Pancreas (tissue), 10 donors: ENCODE data around the gene ADCY5. TPM values are rescaled to one million over a fixed set of nuclear protein-coding genes. Genes with fewer than 3 reads are reported as not detected.

Source experiments
- ATAC-seq, 4 donors: fragments of 200-7000 bp; cut with Tn5 transposase; one replicate each; pipeline versions ENCODE4 v1.8.0 to v1.9.1; 2020; ENCODE audit warnings: mild to moderate bottlenecking in 4 of 4, moderate library complexity in 4 of 4
- DNase-seq, 6 donors: peaks; one replicate each; pipeline ENCODE4 v3.0.0-alpha.2; 2020
- FAIRE-seq: peaks from 2 replicates; lab custom pipeline; 2012; peaks lifted over from hg19 to GRCh38; lab: Jason Lieb, UNC
- H3K27ac ChIP-seq, 4 donors: fragments of 200-600 bp; sonication (generic); 1 replicate in 3 of 4; 2 replicates in 1 of 4; pipeline versions ENCODE4 v1.5.0 to v1.8.0; 2020
- H3K27me3 ChIP-seq, 4 donors: fragments of 200-600 bp; one replicate each; pipeline ENCODE4 v1.8.0; 2021
- H3K36me3 ChIP-seq, 3 donors: fragments of 200-600 bp; sonication (generic) in 1 of 3; one replicate each; pipeline versions ENCODE4 v1.5.0 to v1.8.0; 2020 to 2021
- H3K4me1 ChIP-seq, 3 donors: fragments of 200-600 bp; one replicate each; pipeline ENCODE4 v1.8.0; 2021
- H3K4me3 ChIP-seq, 4 donors: fragments of 200-600 bp; sonication (generic) in 2 of 4; one replicate each; pipeline versions ENCODE4 v1.5.0 to v1.8.0; 2020 to 2021
- H3K9me3 ChIP-seq, 4 donors: fragments of 200-600 bp; one replicate each; pipeline ENCODE4 v1.8.0; 2021
- CTCF ChIP-seq, 4 donors: fragments of 200-600 bp; sonication (generic) in 3 of 4; IDR thresholded peaks; one replicate each; pipeline versions ENCODE4 v1.5.0 to v1.8.0; 2021; ENCODE audit warnings: antibody characterized with exemption in 4 of 4
- WGBS, 2 donors: extraction: QIAGEN DNeasy Blood & Tissue Kit; methylation state at CpG; one replicate each; pipeline ENCODE4 v1.1.7; 2013; 5-methylcytosine and 5-hydroxymethylcytosine counted together
- intact Hi-C, 3 donors: fragments of 100-400 bp; cut with DNase I; formaldehyde crosslinking; loops; one replicate each; pipeline versions ENCODE4 v1.11.1 to v1.14.2; 2022
- polyA plus RNA-seq, 2 donors: library from polyadenylated mRNA; stranded (reverse); fragments of 200-250 nt; gene quantifications; one replicate each; pipeline ENCODE4 v1.2.3, GENCODE V29; 2013
- total RNA-seq, 6 donors: library from RNA; stranded (reverse); fragmentation: NEBNext Ultra II Directional in 4 of 6; extraction: Animal tissue kit (Norgen Biotek cat#: 25700) in 4 of 6; gene quantifications; one replicate each; pipeline versions ENCODE4 v1.2.1 to v1.2.4, GENCODE V29; 2021 to 2023
- donor health status: healthy with polysubstance abuse.
- donor health status: DM: no; HTN: no; CAD: no; lungs with moderate emphysema.
- donor health status: DM: no; HTN: no; CAD: no.
- donor health status: control.
- donor health status: control.
- donor health status: Bipolar disorder and iron deficiency.
- donor health status: DM: yes; HTN: yes; CAD: no.
- donor health status: DM: no; HTN: no; CAD: no.
- donor health status: DM: no; HTN: no; CAD: no.
- donor health status: DM: yes; HTN: yes; CAD: no.

ADCY5 gene
- total and polyA plus RNA-seq, 8 donors = 6.0 to 13.4 (median 9.6) TPM

GRCh38 chr3:123444023-123444422 is 4.9 kb downstream of the ADCY5 start:
- H3K9me3 ChIP-seq = no peaks in the 10 kb centered on the region
- no peaks in the 10 kb centered on the region for H3K36me3 ChIP-seq
- H3K4me1 ChIP-seq = no peaks in the 10 kb centered on the region
- TF ChIP-seq CTCF (IDR thresholded peaks at IDR 0.05) = no peak
- 65 to 69% methylated on average over 6 of the region's 6 CpGs for WGBS, 2 donors
- FAIRE-seq (no peak), ATAC-seq (no peak), DNase-seq (no peak)
- H3K4me3 ChIP-seq = no peak overlapping the region
- no peak overlapping the region for H3K27ac ChIP-seq
- intact Hi-C loops = no loop called here
- peaks cover 0 to 6% (median 0%) of the 10 kb centered on the region in 4 donors for H3K27me3 ChIP-seq

- no peaks in the 10 kb centered on the region for H3K9me3 ChIP-seq
- H3K36me3 ChIP-seq = no peaks in the 10 kb centered on the region
- H3K4me3 ChIP-seq = no peak overlapping the region
- no peak for TF ChIP-seq CTCF (IDR thresholded peaks at IDR 0.05)
- intact Hi-C loops = no loop called here
- H3K27ac ChIP-seq = no peak overlapping the region
- DNase-seq (no peak), ATAC-seq (no peak), FAIRE-seq (no peak)
- 72 to 82% methylated on average over 7 of the region's 7 CpGs for WGBS, 2 donors
- no peaks in the 10 kb centered on the region for H3K27me3 ChIP-seq
- no peaks in the 10 kb centered on the region for H3K4me1 ChIP-seq
These were observed 6.0 kb downstream of the ADCY5 start for GRCh38 chr3:123442908-123443307.

- no peaks in the 10 kb centered on the region for H3K27me3 ChIP-seq
- TF ChIP-seq CTCF (IDR thresholded peaks at IDR 0.05) = no peak
- H3K4me3 ChIP-seq = no peak overlapping the region
- no peaks in the 10 kb centered on the region for H3K36me3 ChIP-seq
- DNase-seq (no peak), ATAC-seq (no peak), FAIRE-seq (no peak)
- H3K4me1 ChIP-seq = no peaks in the 10 kb centered on the region
- H3K27ac ChIP-seq = no peak overlapping the region
- H3K9me3 ChIP-seq = no peaks in the 10 kb centered on the region
- intact Hi-C loops = no loop called here
- WGBS, 2 donors = 84 to 88% methylated on average over 9 of the region's 9 CpGs
These were observed 6.8 kb downstream of the ADCY5 start for GRCh38 chr3:123442125-123442524.

GRCh38 chr3:123439806-123440580 is 8.9 kb downstream of the ADCY5 start:
- peak in 1 of 4 donors; percentile 50 for ATAC-seq
- H3K9me3 ChIP-seq = no peaks in the 10 kb centered on the region
- no peak for DNase-seq
- H3K36me3 ChIP-seq = no peaks in the 10 kb centered on the region
- intact Hi-C loops = no loop called here
- H3K4me1 ChIP-seq = no peaks in the 10 kb centered on the region
- no peak for FAIRE-seq
- H3K27ac ChIP-seq = no peak overlapping the region
- H3K27me3 ChIP-seq = no peaks in the 10 kb centered on the region
- H3K4me3 ChIP-seq = no peak overlapping the region
- WGBS, 2 donors = 61 to 66% methylated on average over 9 of the region's 9 CpGs
- no peak for TF ChIP-seq CTCF (IDR thresholded peaks at IDR 0.05)

GRCh38 chr3:123432832-123433523 is 15.9 kb downstream of the ADCY5 start:
- WGBS, 2 donors = 76 to 80% methylated on average over 6 of the region's 6 CpGs
- no peak for TF ChIP-seq CTCF (IDR thresholded peaks at IDR 0.05)
- DNase-seq = no peak
- H3K4me3 ChIP-seq = no peak overlapping the region
- H3K27me3 ChIP-seq = no peaks in the 10 kb centered on the region
- intact Hi-C loops = no loop called here
- ATAC-seq = no peak
- no peaks in the 10 kb centered on the region for H3K9me3 ChIP-seq
- H3K36me3 ChIP-seq = no peaks in the 10 kb centered on the region
- peak overlapping the region in 3 of 4 donors; percentile 17 to 67 (median 58) for H3K27ac ChIP-seq
- no peaks in the 10 kb centered on the region for H3K4me1 ChIP-seq
- no peak for FAIRE-seq
